ENCODE data around the gene PPIP5K1. TPM values are rescaled to one million over a fixed set of nuclear protein-coding genes. Genes with fewer than 3 reads are reported as not detected.

PPIP5K1 gene
- total RNA-seq, 2 experiments from 2014 or later: 28.2 to 33.0 TPM

- Mint-ChIP-seq H3K4me1 (peaks cover 24% of the 10 kb centered on the region), H3K9me3 (no peaks in the 10 kb centered on the region), H3K27me3 (no peaks in the 10 kb centered on the region), H3K36me3 (ENCODE audit: low read depth) (peaks cover 41% of the 10 kb centered on the region), H3K4me3 (no peak overlapping the region), H3K27ac (no peak overlapping the region)
- CTCF ChIA-PET: interaction anchor here (0.7 kb wide), 1 partner anchor 48 kb away, joined by 3 read pairs; no protein-coding TSS in a partner anchor
- POLR2A ChIA-PET: interaction anchor here (2.2 kb wide), 1 partner anchor 24 kb away, joined by 15 read pairs; no protein-coding TSS in a partner anchor
- DNase-seq: no peak
These were observed 102.6 kb downstream of the PPIP5K1 start for GRCh38 chr15:43487271-43487895.

GRCh38 chr15:43484455-43484854 is 105.6 kb downstream of the PPIP5K1 start:
- CTCF ChIA-PET: interaction anchor here (0.9 to 1.2 kb wide), 3 partner anchors 26 to 44 kb away, joined by 4 to 7 read pairs (median 4); no protein-coding TSS in a partner anchor

More at GRCh38 chr15:43484455-43484854, 105.6 kb downstream of the PPIP5K1 start:
- POLR2A ChIA-PET: interaction anchor here (1.0 kb wide), 1 partner anchor 26 kb away, joined by 3 read pairs; no protein-coding TSS in a partner anchor
- peaks cover 10% of the 10 kb centered on the region for H3K4me1 Mint-ChIP-seq
- no peak for DNase-seq
- no peak overlapping the region for H3K27ac Mint-ChIP-seq
- no peaks in the 10 kb centered on the region for H3K27me3 Mint-ChIP-seq
- H3K9me3 Mint-ChIP-seq: no peaks in the 10 kb centered on the region
- H3K4me3 Mint-ChIP-seq: no peak overlapping the region
- peaks cover 31% of the 10 kb centered on the region for H3K36me3 Mint-ChIP-seq (ENCODE audit: low read depth)

Other genes with a start within 250 kb of the PPIP5K1 start
- 10 to 100 TPM; 29.4 to 30.1 TPM for gene ZSCAN29, start 219.2 kb downstream of the PPIP5K1 start, total RNA-seq
- 10 to 100 TPM; 30.4 to 34.7 TPM for gene TUBGCP4, start 219.1 kb downstream of the PPIP5K1 start, total RNA-seq
- gene TP53BP1, start 97.1 kb downstream of the PPIP5K1 start, total RNA-seq: 10 to 100 TPM; 26.6 to 28.1 TPM
- 1 to 10 TPM; 8.7 to 9.3 TPM for gene MAP1A, start 72.6 kb downstream of the PPIP5K1 start, total RNA-seq
- gene CKMT1B, start 3.8 kb upstream of the PPIP5K1 start, total RNA-seq: not detected
- gene STRC, start 28.6 kb upstream of the PPIP5K1 start, total RNA-seq: under 1 TPM; 0.45 to 0.75 TPM
- 1 to 10 TPM; 3.0 to 4.7 TPM for gene CATSPER2, start 58.6 kb upstream of the PPIP5K1 start, total RNA-seq
- not detected for gene CKMT1A, start 103.7 kb upstream of the PPIP5K1 start, total RNA-seq
- 100 to 1,000 TPM; 290 TPM for gene PDIA3, start 156.2 kb upstream of the PPIP5K1 start, total RNA-seq
- gene ELL3, start 186.8 kb upstream of the PPIP5K1 start, total RNA-seq: under 1 TPM; 0.25 to 0.33 TPM
- 100 to 1,000 TPM; 907 to 928 TPM for gene SERF2, start 202.1 kb upstream of the PPIP5K1 start, total RNA-seq
- gene SERINC4, start 210.0 kb upstream of the PPIP5K1 start, total RNA-seq: under 1 TPM; 0.15 to 0.18 TPM
- 10 to 100 TPM; 14.3 to 14.4 TPM for gene HYPK, start 210.4 kb upstream of the PPIP5K1 start, total RNA-seq
- gene MFAP1, start 234.5 kb upstream of the PPIP5K1 start, total RNA-seq: 10 to 100 TPM; 34.4 to 37.3 TPM
- gene WDR76, start 236.8 kb upstream of the PPIP5K1 start, total RNA-seq: 10 to 100 TPM; 72.2 to 74.7 TPM